Measurements from ENCODE around the gene MISP. TPM values are rescaled to one million over a fixed set of nuclear protein-coding genes. Genes with fewer than 3 reads are reported as not detected.
"Not testable (repeated sequence)": the region's sequence is repeated elsewhere in the genome, so short reads cannot be mapped to it uniquely, and the experiment has no call there.

The MISP gene
- total RNA-seq (2021; ENCODE audit: unreplicated experiment) (5.8 TPM), Bru-seq, nascent RNA (percentile 31 among the genes with signal in this experiment), BruChase-seq, experiment 1, labeled RNA remaining after a 2-hour chase (percentile 41 among the genes with signal in this experiment), BruChase-seq, experiment 2, labeled RNA remaining after a 6-hour chase (percentile 39 among the genes with signal in this experiment)
- 4.3 TPM for polyA plus RNA-seq (2012; ENCODE audit: insufficient read length)
- long read RNA-seq, transcript MISP-201 (5 exons, 2,871 nt), result major isoform, 6 of 15 reads
- long read RNA-seq, partial matches to known transcripts, result 9 of 15 reads
- long read RNA-seq, other reads (novel, unspliced or antisense), result 0 of 15 reads

DNA sequence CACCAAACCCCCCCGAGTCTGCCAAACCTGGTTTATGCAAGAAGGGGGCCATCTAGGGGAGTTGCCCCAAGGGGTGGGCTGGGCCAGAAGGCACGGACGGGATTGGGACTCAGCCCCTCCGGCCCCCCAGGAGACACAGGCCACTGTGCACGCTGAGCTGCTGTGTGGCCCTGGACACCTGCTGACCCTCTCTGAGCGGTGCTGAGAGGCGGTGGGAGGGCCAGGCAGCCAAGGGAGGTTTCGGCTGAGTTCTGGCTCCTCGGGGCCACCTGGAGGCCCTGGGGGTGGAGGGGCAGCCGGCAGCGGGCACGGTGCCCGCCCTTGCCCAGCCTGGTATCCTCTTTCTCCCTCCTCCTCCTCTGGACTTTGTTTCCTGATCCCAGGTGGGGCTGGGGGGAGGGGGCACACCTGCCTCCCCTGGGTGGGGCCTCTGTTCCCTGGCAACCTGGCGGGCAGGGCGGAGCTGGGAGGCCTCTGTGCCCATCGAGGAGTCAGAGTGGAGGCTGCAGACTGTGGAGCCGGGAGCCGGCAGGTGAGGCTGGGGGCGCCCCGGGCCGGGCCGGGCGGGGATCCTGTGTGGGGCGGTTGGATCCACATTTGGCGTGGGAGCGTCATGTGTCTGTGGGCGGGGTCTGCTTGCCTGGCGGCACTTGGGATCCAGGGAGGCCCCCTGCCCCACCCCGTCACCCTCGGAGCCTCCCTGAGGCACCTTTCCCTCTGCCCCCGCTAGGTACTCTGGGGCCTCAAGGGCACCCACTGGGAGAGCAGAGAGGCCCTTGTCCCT, at the start of gene MISP:
TSS of gene MISP (plus strand) at position 473 of the 784 bp plus-strand sequence. CDS start 5,835 bp downstream, outside the sequence.
- Histone ChIP-seq H3K9me3 (ENCODE audit: control insufficient read depth, insufficient read depth, low read depth, low read length) (no peaks in the 10 kb centered on the region), H3K27me3 (ENCODE audit: control insufficient read depth, insufficient read depth, low read length) (no peaks in the 10 kb centered on the region), H3K4me3 (ENCODE audit: low read depth in 2 of 2, low read length in 2 of 2) (peak within 1 kb of the TSS in 1 of 2 experiments; percentile 42; a peak in 2 of 4 replicates), H3K4me1 (ENCODE audit: control insufficient read depth, insufficient read depth, low read length) (peaks cover 15% of the 10 kb centered on the region), H3K27ac (ENCODE audit: low read length) (peak within 1 kb of the TSS; percentile 68), H3K36me3 (ENCODE audit: control insufficient read depth, insufficient read depth, low read length) (no peaks in the 10 kb centered on the region)
- peak; percentile 44; the same call in 1 of the 2 replicates for ATAC-seq
- CTCF ChIA-PET, result no interaction called here
- intact Hi-C loops (cut with micrococcal nuclease; ENCODE audit: unreplicated experiment), result no loop called here
- no peak for TF ChIP-seq SIN3A (IDR thresholded peaks at IDR 0.05; ENCODE audit: borderline replicate concordance, insufficient read depth, low read depth, low read length)
- no peak for DNase-seq (ENCODE audit: low read depth, low spot score)
- in situ Hi-C loops (cut with HindIII; ENCODE audit: low pct_unique_long_range_greater_than_20kb, low sequenced_read_pairs), result no loop called here
- no TSS peak for BruUV-seq (replicated peaks)
- POLR2A ChIA-PET, result interaction anchor here (0.5 kb wide), 1 partner anchor 74 kb away, joined by 3 read pairs; no protein-coding TSS in a partner anchor

GRCh38 chr19:702847-703246, 48.1 kb upstream of the MISP start:
- H3K27me3 ChIP-seq (ENCODE audit: control insufficient read depth, insufficient read depth, low read length); H3K27ac ChIP-seq (ENCODE audit: low read length); H3K36me3 ChIP-seq (ENCODE audit: control insufficient read depth, insufficient read depth, low read length); in situ Hi-C loops (cut with HindIII; ENCODE audit: low pct_unique_long_range_greater_than_20kb, low sequenced_read_pairs); POLR2A ChIA-PET; BruUV-seq (replicated peaks); DNase-seq (ENCODE audit: low read depth, low spot score); CTCF ChIA-PET; H3K9me3 ChIP-seq (ENCODE audit: control insufficient read depth, insufficient read depth, low read depth, low read length); H3K4me1 ChIP-seq (ENCODE audit: control insufficient read depth, insufficient read depth, low read length); H3K4me3 ChIP-seq (ENCODE audit: low read depth in 2 of 2, low read length in 2 of 2); ATAC-seq; intact Hi-C loops (cut with micrococcal nuclease; ENCODE audit: unreplicated experiment): not testable (repeated sequence)

DNA sequence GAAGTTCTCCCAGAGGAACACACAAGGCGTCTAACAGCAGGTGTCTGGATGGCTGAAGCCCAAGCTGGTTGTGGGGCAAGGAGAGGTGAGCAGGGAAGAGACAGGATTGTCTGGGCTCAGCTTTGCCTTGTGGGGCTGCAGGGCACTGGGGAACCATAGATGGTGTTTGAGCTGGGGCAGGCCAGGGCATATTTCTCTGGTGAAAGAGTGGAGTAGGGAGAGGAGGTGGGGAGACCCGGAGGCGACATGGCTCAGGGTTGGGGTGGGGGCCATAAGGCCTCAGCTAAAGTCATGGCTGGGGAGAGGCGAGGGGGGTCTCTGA, 47.6 kb upstream of the MISP start:
- no peaks in the 10 kb centered on the region for H3K36me3 ChIP-seq (ENCODE audit: control insufficient read depth, insufficient read depth, low read length)
- peak overlapping the region in 1 of 2 experiments; percentile 32; a peak in 2 of 4 replicates for H3K4me3 ChIP-seq (ENCODE audit: low read depth in 2 of 2, low read length in 2 of 2)
- H3K4me1 ChIP-seq (ENCODE audit: control insufficient read depth, insufficient read depth, low read length), result no peaks in the 10 kb centered on the region
- intact Hi-C loops (cut with micrococcal nuclease; ENCODE audit: unreplicated experiment), result no loop called here
- no peak for TF ChIP-seq CTCF (IDR thresholded peaks at IDR 0.05)
- TF ChIP-seq, protein P1, sequence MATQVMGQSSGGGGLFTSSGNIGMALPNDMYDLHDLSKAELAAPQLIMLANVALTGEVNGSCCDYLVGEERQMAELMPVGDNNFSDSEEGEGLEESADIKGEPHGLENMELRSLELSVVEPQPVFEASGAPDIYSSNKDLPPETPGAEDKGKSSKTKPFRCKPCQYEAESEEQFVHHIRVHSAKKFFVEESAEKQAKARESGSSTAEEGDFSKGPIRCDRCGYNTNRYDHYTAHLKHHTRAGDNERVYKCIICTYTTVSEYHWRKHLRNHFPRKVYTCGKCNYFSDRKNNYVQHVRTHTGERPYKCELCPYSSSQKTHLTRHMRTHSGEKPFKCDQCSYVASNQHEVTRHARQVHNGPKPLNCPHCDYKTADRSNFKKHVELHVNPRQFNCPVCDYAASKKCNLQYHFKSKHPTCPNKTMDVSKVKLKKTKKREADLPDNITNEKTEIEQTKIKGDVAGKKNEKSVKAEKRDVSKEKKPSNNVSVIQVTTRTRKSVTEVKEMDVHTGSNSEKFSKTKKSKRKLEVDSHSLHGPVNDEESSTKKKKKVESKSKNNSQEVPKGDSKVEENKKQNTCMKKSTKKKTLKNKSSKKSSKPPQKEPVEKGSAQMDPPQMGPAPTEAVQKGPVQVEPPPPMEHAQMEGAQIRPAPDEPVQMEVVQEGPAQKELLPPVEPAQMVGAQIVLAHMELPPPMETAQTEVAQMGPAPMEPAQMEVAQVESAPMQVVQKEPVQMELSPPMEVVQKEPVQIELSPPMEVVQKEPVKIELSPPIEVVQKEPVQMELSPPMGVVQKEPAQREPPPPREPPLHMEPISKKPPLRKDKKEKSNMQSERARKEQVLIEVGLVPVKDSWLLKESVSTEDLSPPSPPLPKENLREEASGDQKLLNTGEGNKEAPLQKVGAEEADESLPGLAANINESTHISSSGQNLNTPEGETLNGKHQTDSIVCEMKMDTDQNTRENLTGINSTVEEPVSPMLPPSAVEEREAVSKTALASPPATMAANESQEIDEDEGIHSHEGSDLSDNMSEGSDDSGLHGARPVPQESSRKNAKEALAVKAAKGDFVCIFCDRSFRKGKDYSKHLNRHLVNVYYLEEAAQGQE (IDR thresholded peaks at IDR 0.05; ENCODE audit: insufficient read depth in 1 of 2, low read depth in 2 of 2, low read length in 1 of 2), result no peak
- DNase-seq (ENCODE audit: low read depth, low spot score), result no peak
- H3K27me3 ChIP-seq (ENCODE audit: control insufficient read depth, insufficient read depth, low read length), result no peaks in the 10 kb centered on the region
- in situ Hi-C loops (cut with HindIII; ENCODE audit: low pct_unique_long_range_greater_than_20kb, low sequenced_read_pairs), result no loop called here
- POLR2A ChIA-PET, result interaction anchor here (0.8 kb wide), 1 partner anchor 205 kb away, joined by 10 read pairs; no protein-coding TSS in a partner anchor
- CTCF ChIA-PET, result no interaction called here
- no peaks in the 10 kb centered on the region for H3K9me3 ChIP-seq (ENCODE audit: control insufficient read depth, insufficient read depth, low read depth, low read length)
- no TSS peak for BruUV-seq (replicated peaks)
- no peak; the same call in 1 of the 2 replicates for ATAC-seq
- H3K27ac ChIP-seq (ENCODE audit: low read length), result no peak overlapping the region

Data from Panc1 (cell line).